Non-pigmented ciliary epithelial cell (primary cell): ENCODE results near the gene CYP2A13.
"Not testable (repeated sequence)": the region's sequence is repeated elsewhere in the genome, so short reads cannot be mapped to it uniquely, and the experiment has no call there.

Experiments
- DNase-seq: peaks from one replicate; pipeline ENCODE4 v3.0.0-alpha.2; 2010; ENCODE audit warnings: low read depth

CYP2A13 gene

GRCh38 chr19:41088151-41088550 is at the start of gene CYP2A13:
TSS of gene CYP2A13 (plus strand) at chr19:41088451. CDS start at chr19:41088472, 21 bp downstream.
- DNase-seq = no peak

- DNase-seq = no peak
These were observed 48.4 kb upstream of the CYP2A13 start for GRCh38 chr19:41039806-41040205.

GRCh38 chr19:41045095-41045494 is 43.2 kb upstream of the CYP2A13 start:
- not testable (repeated sequence) for DNase-seq

GRCh38 chr19:41050426-41050825 is 37.8 kb upstream of the CYP2A13 start:
- DNase-seq = no peak

- DNase-seq = not testable (repeated sequence)
These were observed 36.1 kb upstream of the CYP2A13 start for GRCh38 chr19:41052162-41052561.

- DNase-seq = not testable (repeated sequence)
These were observed 34.9 kb upstream of the CYP2A13 start for GRCh38 chr19:41053331-41053730.

- DNase-seq = peak; percentile 1
These were observed 23.2 kb upstream of the CYP2A13 start for GRCh38 chr19:41064974-41065569.

- no peak for DNase-seq
These were observed 12.0 kb upstream of the CYP2A13 start for GRCh38 chr19:41076286-41076685.

GRCh38 chr19:41083516-41083915 is 4.7 kb upstream of the CYP2A13 start:
- DNase-seq = no peak

GRCh38 chr19:41085748-41086415 is 2.4 kb upstream of the CYP2A13 start:
- no peak for DNase-seq

- DNase-seq = no peak
These were observed 1.7 kb downstream of the CYP2A13 start for GRCh38 chr19:41089959-41090358.

GRCh38 chr19:41095703-41096102 is 7.5 kb downstream of the CYP2A13 start:
- DNase-seq = no peak

GRCh38 chr19:41096353-41096752 is 8.1 kb downstream of the CYP2A13 start:
- DNase-seq = no peak

GRCh38 chr19:41097302-41097701 is 9.1 kb downstream of the CYP2A13 start:
- no peak for DNase-seq

GRCh38 chr19:41098762-41099161 is 10.5 kb downstream of the CYP2A13 start:
- no peak for DNase-seq

- DNase-seq = not testable (repeated sequence)
These were observed 14.0 kb downstream of the CYP2A13 start for GRCh38 chr19:41102210-41102609.

- no peak for DNase-seq
These were observed 17.9 kb downstream of the CYP2A13 start for GRCh38 chr19:41106177-41106576.

GRCh38 chr19:41111296-41111695 is 23.0 kb downstream of the CYP2A13 start:
- no peak for DNase-seq

- no peak for DNase-seq
These were observed 23.6 kb downstream of the CYP2A13 start for GRCh38 chr19:41111750-41112295.

- DNase-seq = no peak
These were observed 24.6 kb downstream of the CYP2A13 start for GRCh38 chr19:41112728-41113290.

- no peak for DNase-seq
These were observed 25.9 kb downstream of the CYP2A13 start, which contains the start of gene CYP2F1 for GRCh38 chr19:41114132-41114531. TSS of gene CYP2F1 (plus strand) at chr19:41114432. CDS start at chr19:41116189, 1,757 bp downstream.

GRCh38 chr19:41116261-41116660 is 28.0 kb downstream of the CYP2A13 start:
- DNase-seq = no peak
